ENCODE results near the gene EPHB3. TPM values are rescaled to one million over a fixed set of nuclear protein-coding genes. Genes with fewer than 3 reads are reported as not detected.

The EPHB3 gene
- polyA plus RNA-seq, 2 donors = 24.6 to 27.7 TPM

- WGBS, 2 donors = 84 to 86% methylated on average over 8 of the region's 8 CpGs
- Histone ChIP-seq H3K27me3 (ENCODE audit: control insufficient read depth in 1 of 2, insufficient read depth in 2 of 2, low read length in 2 of 2) (no peaks in the 10 kb centered on the region), H3K4me3 (ENCODE audit: low read depth in 1 of 2, low read length in 2 of 2) (no peak overlapping the region), H3K27ac (ENCODE audit: low read depth in 2 of 2, low read length in 1 of 2) (no peak overlapping the region), H3K9me3 (ENCODE audit: control insufficient read depth in 2 of 2, insufficient read depth in 1 of 2, low read depth in 1 of 2, low read length in 1 of 2) (no peaks in the 10 kb centered on the region), H3K4me1 (ENCODE audit: control insufficient read depth in 2 of 2, insufficient read depth in 2 of 2, low read length in 1 of 2) (peaks cover 0 to 9% of the 10 kb centered on the region in 2 donors), H3K36me3 (ENCODE audit: control insufficient read depth in 2 of 2, insufficient read depth in 2 of 2, low read length in 1 of 2) (no peaks in the 10 kb centered on the region)
Observed at GRCh38 chr3:184595726-184596125, 34.1 kb downstream of the EPHB3 start.

- 87 to 90% methylated on average over 5 of the region's 5 CpGs for WGBS, 2 donors
- H3K36me3 ChIP-seq (ENCODE audit: control insufficient read depth in 2 of 2, insufficient read depth in 2 of 2, low read length in 1 of 2) = no peaks in the 10 kb centered on the region
- no peak overlapping the region for H3K27ac ChIP-seq (ENCODE audit: low read depth in 2 of 2, low read length in 1 of 2)
- H3K9me3 ChIP-seq (ENCODE audit: control insufficient read depth in 2 of 2, insufficient read depth in 1 of 2, low read depth in 1 of 2, low read length in 1 of 2) = no peaks in the 10 kb centered on the region
- no peaks in the 10 kb centered on the region for H3K27me3 ChIP-seq (ENCODE audit: control insufficient read depth in 1 of 2, insufficient read depth in 2 of 2, low read length in 2 of 2)
- H3K4me1 ChIP-seq (ENCODE audit: control insufficient read depth in 2 of 2, insufficient read depth in 2 of 2, low read length in 1 of 2) = peaks cover 0 to 9% of the 10 kb centered on the region in 2 donors
- H3K4me3 ChIP-seq (ENCODE audit: low read depth in 1 of 2, low read length in 2 of 2) = no peak overlapping the region
Observed at GRCh38 chr3:184596233-184596632, 34.6 kb downstream of the EPHB3 start.

DNA sequence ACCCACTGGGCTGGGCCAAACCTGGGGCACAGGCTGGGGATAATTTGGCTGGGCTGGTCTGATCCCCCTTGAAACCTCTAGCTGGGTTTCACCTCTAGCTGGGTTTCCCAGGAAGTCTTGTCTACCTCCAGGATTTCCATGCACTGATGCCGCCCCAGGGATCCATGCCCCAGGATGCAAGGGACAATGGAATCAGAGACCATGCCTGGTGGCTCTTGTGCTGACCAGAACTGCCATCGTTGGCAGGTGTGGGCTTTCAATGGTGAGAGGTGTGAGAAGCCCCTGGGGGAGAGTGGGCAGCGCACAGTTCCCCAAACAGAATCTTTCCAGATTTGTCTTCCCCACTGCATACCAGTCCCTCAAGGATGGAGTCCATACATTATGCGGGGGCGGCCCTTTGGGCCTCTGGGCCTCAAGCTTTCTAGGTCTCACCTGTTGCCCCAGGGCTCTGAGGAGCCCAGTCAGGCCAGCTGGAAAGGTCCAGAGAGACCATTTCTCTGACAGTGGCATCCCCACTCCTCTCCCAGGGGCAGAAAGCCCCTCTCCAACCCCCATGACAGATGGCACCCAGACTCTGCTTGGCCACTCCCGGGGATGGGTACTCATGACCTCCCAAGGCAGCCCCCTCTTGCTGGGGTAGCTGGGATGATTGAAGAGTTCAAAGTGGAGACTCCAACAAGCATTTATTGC, 35.4 kb downstream of the EPHB3 start:
- H3K27me3 ChIP-seq (ENCODE audit: control insufficient read depth in 1 of 2, insufficient read depth in 2 of 2, low read length in 2 of 2) = no peaks in the 10 kb centered on the region
- H3K4me3 ChIP-seq (ENCODE audit: low read depth in 1 of 2, low read length in 2 of 2) = no peak overlapping the region
- H3K36me3 ChIP-seq (ENCODE audit: control insufficient read depth in 2 of 2, insufficient read depth in 2 of 2, low read length in 1 of 2) = no peaks in the 10 kb centered on the region
- no peaks in the 10 kb centered on the region for H3K9me3 ChIP-seq (ENCODE audit: control insufficient read depth in 2 of 2, insufficient read depth in 1 of 2, low read depth in 1 of 2, low read length in 1 of 2)
- H3K27ac ChIP-seq (ENCODE audit: low read depth in 2 of 2, low read length in 1 of 2) = no peak overlapping the region
- peaks cover 0 to 9% of the 10 kb centered on the region in 2 donors for H3K4me1 ChIP-seq (ENCODE audit: control insufficient read depth in 2 of 2, insufficient read depth in 2 of 2, low read length in 1 of 2)
- 87 to 95% methylated on average over 6 of the region's 6 CpGs for WGBS, 2 donors

GRCh38 chr3:184597829-184598573, 36.4 kb downstream of the EPHB3 start:
- H3K4me1 ChIP-seq (ENCODE audit: control insufficient read depth in 2 of 2, insufficient read depth in 2 of 2, low read length in 1 of 2) = peaks cover 0 to 15% of the 10 kb centered on the region in 2 donors
- no peak overlapping the region for H3K4me3 ChIP-seq (ENCODE audit: low read depth in 1 of 2, low read length in 2 of 2)
- H3K36me3 ChIP-seq (ENCODE audit: control insufficient read depth in 2 of 2, insufficient read depth in 2 of 2, low read length in 1 of 2) = no peaks in the 10 kb centered on the region
- 75 to 82% methylated on average over 20 of the region's 20 CpGs for WGBS, 2 donors
- no peaks in the 10 kb centered on the region for H3K9me3 ChIP-seq (ENCODE audit: control insufficient read depth in 2 of 2, insufficient read depth in 1 of 2, low read depth in 1 of 2, low read length in 1 of 2)
- no peaks in the 10 kb centered on the region for H3K27me3 ChIP-seq (ENCODE audit: control insufficient read depth in 1 of 2, insufficient read depth in 2 of 2, low read length in 2 of 2)
- H3K27ac ChIP-seq (ENCODE audit: low read depth in 2 of 2, low read length in 1 of 2) = no peak overlapping the region

- WGBS, 2 donors = 77 to 90% methylated on average over 7 of the region's 7 CpGs
- Histone ChIP-seq H3K4me1 (ENCODE audit: control insufficient read depth in 2 of 2, insufficient read depth in 2 of 2, low read length in 1 of 2) (peaks cover 0 to 15% of the 10 kb centered on the region in 2 donors), H3K9me3 (ENCODE audit: control insufficient read depth in 2 of 2, insufficient read depth in 1 of 2, low read depth in 1 of 2, low read length in 1 of 2) (no peaks in the 10 kb centered on the region), H3K27me3 (ENCODE audit: control insufficient read depth in 1 of 2, insufficient read depth in 2 of 2, low read length in 2 of 2) (no peaks in the 10 kb centered on the region), H3K36me3 (ENCODE audit: control insufficient read depth in 2 of 2, insufficient read depth in 2 of 2, low read length in 1 of 2) (no peaks in the 10 kb centered on the region), H3K27ac (ENCODE audit: low read depth in 2 of 2, low read length in 1 of 2) (no peak overlapping the region), H3K4me3 (ENCODE audit: low read depth in 1 of 2, low read length in 2 of 2) (no peak overlapping the region)
Observed at GRCh38 chr3:184598574-184598927, 37.0 kb downstream of the EPHB3 start.

- no peaks in the 10 kb centered on the region for H3K9me3 ChIP-seq (ENCODE audit: control insufficient read depth in 2 of 2, insufficient read depth in 1 of 2, low read depth in 1 of 2, low read length in 1 of 2)
- H3K36me3 ChIP-seq (ENCODE audit: control insufficient read depth in 2 of 2, insufficient read depth in 2 of 2, low read length in 1 of 2) = no peaks in the 10 kb centered on the region
- no peak overlapping the region for H3K4me3 ChIP-seq (ENCODE audit: low read depth in 1 of 2, low read length in 2 of 2)
- no peak overlapping the region for H3K27ac ChIP-seq (ENCODE audit: low read depth in 2 of 2, low read length in 1 of 2)
- no peaks in the 10 kb centered on the region for H3K27me3 ChIP-seq (ENCODE audit: control insufficient read depth in 1 of 2, insufficient read depth in 2 of 2, low read length in 2 of 2)
- 85 to 86% methylated on average over 3 of the region's 3 CpGs for WGBS, 2 donors
- H3K4me1 ChIP-seq (ENCODE audit: control insufficient read depth in 2 of 2, insufficient read depth in 2 of 2, low read length in 1 of 2) = peaks cover 0 to 19% of the 10 kb centered on the region in 2 donors
Observed at GRCh38 chr3:184599143-184599542, 37.6 kb downstream of the EPHB3 start.

GRCh38 chr3:184600685-184601377, 39.2 kb downstream of the EPHB3 start:
- no peaks in the 10 kb centered on the region for H3K9me3 ChIP-seq (ENCODE audit: control insufficient read depth in 2 of 2, insufficient read depth in 1 of 2, low read depth in 1 of 2, low read length in 1 of 2)
- H3K4me1 ChIP-seq (ENCODE audit: control insufficient read depth in 2 of 2, insufficient read depth in 2 of 2, low read length in 1 of 2) = peaks cover 0 to 19% of the 10 kb centered on the region in 2 donors
- H3K27me3 ChIP-seq (ENCODE audit: control insufficient read depth in 1 of 2, insufficient read depth in 2 of 2, low read length in 2 of 2) = no peaks in the 10 kb centered on the region
- peak overlapping the region; percentile 23 to 69 for H3K27ac ChIP-seq (ENCODE audit: low read depth in 2 of 2, low read length in 1 of 2)
- 54 to 55% methylated on average over 10 of the region's 10 CpGs for WGBS, 2 donors
- no peak overlapping the region for H3K4me3 ChIP-seq (ENCODE audit: low read depth in 1 of 2, low read length in 2 of 2)
- H3K36me3 ChIP-seq (ENCODE audit: control insufficient read depth in 2 of 2, insufficient read depth in 2 of 2, low read length in 1 of 2) = no peaks in the 10 kb centered on the region

GRCh38 chr3:184601576-184602371, 40.2 kb downstream of the EPHB3 start:
- Histone ChIP-seq H3K4me1 (ENCODE audit: control insufficient read depth in 2 of 2, insufficient read depth in 2 of 2, low read length in 1 of 2) (peaks cover 0 to 22% of the 10 kb centered on the region in 2 donors), H3K9me3 (ENCODE audit: control insufficient read depth in 2 of 2, insufficient read depth in 1 of 2, low read depth in 1 of 2, low read length in 1 of 2) (no peaks in the 10 kb centered on the region), H3K36me3 (ENCODE audit: control insufficient read depth in 2 of 2, insufficient read depth in 2 of 2, low read length in 1 of 2) (no peaks in the 10 kb centered on the region), H3K27me3 (ENCODE audit: control insufficient read depth in 1 of 2, insufficient read depth in 2 of 2, low read length in 2 of 2) (no peaks in the 10 kb centered on the region), H3K27ac (ENCODE audit: low read depth in 2 of 2, low read length in 1 of 2) (no peak overlapping the region), H3K4me3 (ENCODE audit: low read depth in 1 of 2, low read length in 2 of 2) (peak overlapping the region in 1 of 2 donors; percentile 2)
- WGBS, 2 donors = 12 to 14% methylated on average over 58 to 63 of the region's 63 CpGs

Data from esophagus (tissue), 2 donors.